IPS-20b (cell line): ENCODE results near the gene MTREX.
"Not testable (repeated sequence)": the region's sequence is repeated elsewhere in the genome, so short reads cannot be mapped to it uniquely, and the experiment has no call there.

Experiments
- H3K27ac ChIP-seq: one replicate; pipeline ENCODE4 v1.5.1; 2013; ENCODE audit warnings: low read length
- H3K27me3 ChIP-seq: 2 replicates; pipeline ENCODE4 v1.6.1; 2013; ENCODE audit warnings: mild to moderate bottlenecking, low read length, inconsistent platforms; ENCODE audit not compliant: insufficient read depth
- H3K36me3 ChIP-seq: 2 replicates; pipeline ENCODE4 v1.6.1; 2013; ENCODE audit warnings: low read depth, mild to moderate bottlenecking, inconsistent platforms, low read length, moderate library complexity; ENCODE audit not compliant: insufficient read depth
- H3K4me1 ChIP-seq: 2 replicates; pipeline ENCODE4 v1.6.1; 2013; ENCODE audit warnings: mild to moderate bottlenecking, control low read depth, inconsistent platforms, low read length, moderate library complexity; ENCODE audit not compliant: insufficient read depth
- H3K4me3 ChIP-seq: 2 replicates; pipeline ENCODE4 v1.5.1; 2013; ENCODE audit warnings: mild to moderate bottlenecking, low read length, inconsistent platforms
- H3K9ac ChIP-seq: 2 replicates; pipeline ENCODE4 v1.6.1; 2013; ENCODE audit warnings: low read depth, mild to moderate bottlenecking, inconsistent platforms, low read length, moderate library complexity
- H3K9me3 ChIP-seq: 2 replicates; pipeline ENCODE4 v1.6.1; 2013; ENCODE audit warnings: mild to moderate bottlenecking, low read depth, low read length, inconsistent platforms; ENCODE audit not compliant: insufficient read depth

The MTREX gene

GRCh38 chr5:55306641-55307382 is 977 bp upstream of the MTREX start:
- peak overlapping the region; percentile 97 for H3K4me3 ChIP-seq
- H3K27ac ChIP-seq: no peak overlapping the region
- H3K27me3 ChIP-seq: no peaks in the 10 kb centered on the region
- no peaks in the 10 kb centered on the region for H3K9me3 ChIP-seq
- H3K4me1 ChIP-seq: peaks cover 13% of the 10 kb centered on the region
- peak overlapping the region; percentile 99 for H3K9ac ChIP-seq
- H3K36me3 ChIP-seq: peaks cover 13% of the 10 kb centered on the region; the same call in 1 of the 2 replicates

- Histone ChIP-seq H3K9me3 (no peaks in the 10 kb centered on the region), H3K27me3 (no peaks in the 10 kb centered on the region), H3K4me3 (peak overlapping the region; percentile 97), H3K36me3 (peaks cover 17% of the 10 kb centered on the region; the same call in 1 of the 2 replicates), H3K4me1 (peaks cover 13% of the 10 kb centered on the region), H3K27ac (peak overlapping the region; percentile 98), H3K9ac (peak overlapping the region; percentile 99)
Observed at GRCh38 chr5:55308254-55308836, 556 bp downstream of the MTREX start.

GRCh38 chr5:55313870-55314617 is 6.3 kb downstream of the MTREX start:
- H3K4me3 ChIP-seq: no peak overlapping the region
- H3K27ac ChIP-seq: no peak overlapping the region
- H3K36me3 ChIP-seq: peaks cover 22% of the 10 kb centered on the region; the same call in 1 of the 2 replicates
- peaks cover 6% of the 10 kb centered on the region; the same call in 1 of the 2 replicates for H3K4me1 ChIP-seq
- no peaks in the 10 kb centered on the region for H3K9me3 ChIP-seq
- no peak overlapping the region; the same call in 1 of the 2 replicates for H3K9ac ChIP-seq
- no peaks in the 10 kb centered on the region for H3K27me3 ChIP-seq

- Histone ChIP-seq H3K9me3 (no peaks in the 10 kb centered on the region), H3K9ac (no peak overlapping the region), H3K36me3 (peaks cover 14% of the 10 kb centered on the region; the same call in 1 of the 2 replicates), H3K4me1 (peaks cover 4% of the 10 kb centered on the region; the same call in 1 of the 2 replicates), H3K27me3 (no peaks in the 10 kb centered on the region), H3K4me3 (no peak overlapping the region), H3K27ac (no peak overlapping the region)
Observed at GRCh38 chr5:55316289-55316688, 8.5 kb downstream of the MTREX start.

- H3K9me3 ChIP-seq: no peaks in the 10 kb centered on the region
- H3K27me3 ChIP-seq: no peaks in the 10 kb centered on the region
- peaks cover 4% of the 10 kb centered on the region; the same call in 1 of the 2 replicates for H3K4me1 ChIP-seq
- peaks cover 9% of the 10 kb centered on the region; the same call in 1 of the 2 replicates for H3K36me3 ChIP-seq
- no peak overlapping the region for H3K9ac ChIP-seq
- H3K4me3 ChIP-seq: no peak overlapping the region
- H3K27ac ChIP-seq: no peak overlapping the region
Observed at GRCh38 chr5:55316837-55317236, 9.0 kb downstream of the MTREX start.

GRCh38 chr5:55318237-55318636 is 10.4 kb downstream of the MTREX start:
- H3K4me3 ChIP-seq, H3K9ac ChIP-seq, H3K27ac ChIP-seq, H3K9me3 ChIP-seq, H3K4me1 ChIP-seq, H3K27me3 ChIP-seq: not testable (repeated sequence)
- H3K36me3 ChIP-seq: peaks cover 18% of the 10 kb centered on the region; the same call in 1 of the 2 replicates

- Histone ChIP-seq H3K36me3 (peaks cover 27% of the 10 kb centered on the region; the same call in 1 of the 2 replicates), H3K4me3 (no peak overlapping the region), H3K9me3 (no peaks in the 10 kb centered on the region), H3K27ac (no peak overlapping the region), H3K4me1 (no peaks in the 10 kb centered on the region), H3K27me3 (no peaks in the 10 kb centered on the region), H3K9ac (no peak overlapping the region)
Observed at GRCh38 chr5:55319491-55319890, 11.7 kb downstream of the MTREX start.

- Histone ChIP-seq H3K4me3 (no peak overlapping the region), H3K27ac (no peak overlapping the region), H3K9ac (no peak overlapping the region), H3K9me3 (no peaks in the 10 kb centered on the region), H3K4me1 (no peaks in the 10 kb centered on the region), H3K36me3 (peaks cover 32% of the 10 kb centered on the region), H3K27me3 (no peaks in the 10 kb centered on the region)
Observed at GRCh38 chr5:55320571-55320970, 12.8 kb downstream of the MTREX start.

GRCh38 chr5:55324006-55324405 is 16.2 kb downstream of the MTREX start:
- Histone ChIP-seq H3K9ac (no peak overlapping the region), H3K27me3 (no peaks in the 10 kb centered on the region)

GRCh38 chr5:55324815-55325418 is 17.1 kb downstream of the MTREX start:
- Histone ChIP-seq H3K27me3 (no peaks in the 10 kb centered on the region), H3K9ac (no peak overlapping the region), H3K36me3 (peaks cover 70% of the 10 kb centered on the region)

More at GRCh38 chr5:55324006-55324405, 16.2 kb downstream of the MTREX start:
- Histone ChIP-seq H3K36me3 (peaks cover 60% of the 10 kb centered on the region), H3K9me3 (no peaks in the 10 kb centered on the region), H3K4me3 (no peak overlapping the region), H3K4me1 (no peaks in the 10 kb centered on the region), H3K27ac (no peak overlapping the region)

GRCh38 chr5:55325621-55326020 is 17.8 kb downstream of the MTREX start:
- peaks cover 77% of the 10 kb centered on the region for H3K36me3 ChIP-seq

More at GRCh38 chr5:55324815-55325418, 17.1 kb downstream of the MTREX start:
- no peak overlapping the region for H3K27ac ChIP-seq
- H3K4me1 ChIP-seq: no peaks in the 10 kb centered on the region
- no peaks in the 10 kb centered on the region for H3K9me3 ChIP-seq
- H3K4me3 ChIP-seq: no peak overlapping the region

More at GRCh38 chr5:55325621-55326020, 17.8 kb downstream of the MTREX start:
- no peaks in the 10 kb centered on the region for H3K9me3 ChIP-seq
- no peaks in the 10 kb centered on the region for H3K4me1 ChIP-seq
- no peak overlapping the region for H3K27ac ChIP-seq
- no peak overlapping the region for H3K4me3 ChIP-seq
- H3K9ac ChIP-seq: no peak overlapping the region
- no peaks in the 10 kb centered on the region for H3K27me3 ChIP-seq
